ENCODE data around the gene PPFIA1. TPM values are rescaled to one million over a fixed set of nuclear protein-coding genes. Genes with fewer than 3 reads are reported as not detected.
"Not testable (repeated sequence)": the region's sequence is repeated elsewhere in the genome, so short reads cannot be mapped to it uniquely, and the experiment has no call there.

The PPFIA1 gene
- total RNA-seq, 2 donors from 2014 or later: 105 to 118 TPM

DNA sequence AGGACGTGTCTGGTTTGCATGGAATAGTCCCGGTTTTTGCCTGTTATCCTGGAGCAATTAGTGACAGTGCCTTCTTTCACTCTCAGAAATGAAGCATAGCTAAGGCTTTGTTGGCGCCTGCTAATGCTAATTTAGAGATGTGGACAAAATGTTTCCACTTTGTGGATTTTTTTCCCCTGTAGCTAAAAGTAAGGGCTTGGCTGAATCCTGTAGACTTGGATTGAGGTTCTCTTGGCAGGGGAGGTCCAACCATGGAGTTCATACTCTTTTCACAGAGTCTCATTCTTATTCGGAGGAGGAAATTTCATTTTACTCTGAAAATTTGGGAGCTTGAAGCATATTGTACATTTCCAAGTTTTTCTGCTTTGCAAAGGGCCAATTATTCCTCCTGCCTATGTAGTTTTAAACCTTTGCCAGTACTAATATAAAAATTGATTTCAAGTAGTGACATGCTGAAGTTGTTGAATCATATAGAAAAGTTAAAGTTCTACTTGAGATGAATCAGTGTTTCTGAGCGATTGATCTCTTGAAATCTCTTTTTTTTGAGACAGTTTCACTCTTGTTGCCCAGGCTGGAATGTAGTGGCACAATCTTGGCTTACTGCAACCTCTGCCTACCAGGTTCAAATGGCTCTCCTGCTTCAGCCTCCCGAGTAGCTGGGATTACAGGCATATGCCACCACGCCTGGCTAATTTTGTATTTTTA, 20.0 kb downstream of the PPFIA1 start:
- Mint-ChIP-seq H3K4me1 (peaks cover 6% of the 10 kb centered on the region), H3K27me3 (ENCODE audit: insufficient read depth) (no peaks in the 10 kb centered on the region), H3K27ac (no peak overlapping the region), H3K36me3 (ENCODE audit: low read depth) (peaks cover 72% of the 10 kb centered on the region), H3K9me3 (peaks cover 8% of the 10 kb centered on the region), H3K4me3 (no peak overlapping the region)
- H3K9me3 ChIP-seq (ENCODE audit: control insufficient read depth, low read length): peaks cover 13% of the 10 kb centered on the region
- DNase-seq: no peak
- WGBS, 2 experiments (ENCODE audit: insufficient coverage in 1 of 2, insufficient read length in 1 of 2): 94 to 95% methylated on average over 6 to 7 of the region's 7 CpGs
- no peaks in the 10 kb centered on the region for H3K4me1 ChIP-seq (ENCODE audit: control insufficient read depth, insufficient read depth, low read length)
- TF ChIP-seq, protein P1, sequence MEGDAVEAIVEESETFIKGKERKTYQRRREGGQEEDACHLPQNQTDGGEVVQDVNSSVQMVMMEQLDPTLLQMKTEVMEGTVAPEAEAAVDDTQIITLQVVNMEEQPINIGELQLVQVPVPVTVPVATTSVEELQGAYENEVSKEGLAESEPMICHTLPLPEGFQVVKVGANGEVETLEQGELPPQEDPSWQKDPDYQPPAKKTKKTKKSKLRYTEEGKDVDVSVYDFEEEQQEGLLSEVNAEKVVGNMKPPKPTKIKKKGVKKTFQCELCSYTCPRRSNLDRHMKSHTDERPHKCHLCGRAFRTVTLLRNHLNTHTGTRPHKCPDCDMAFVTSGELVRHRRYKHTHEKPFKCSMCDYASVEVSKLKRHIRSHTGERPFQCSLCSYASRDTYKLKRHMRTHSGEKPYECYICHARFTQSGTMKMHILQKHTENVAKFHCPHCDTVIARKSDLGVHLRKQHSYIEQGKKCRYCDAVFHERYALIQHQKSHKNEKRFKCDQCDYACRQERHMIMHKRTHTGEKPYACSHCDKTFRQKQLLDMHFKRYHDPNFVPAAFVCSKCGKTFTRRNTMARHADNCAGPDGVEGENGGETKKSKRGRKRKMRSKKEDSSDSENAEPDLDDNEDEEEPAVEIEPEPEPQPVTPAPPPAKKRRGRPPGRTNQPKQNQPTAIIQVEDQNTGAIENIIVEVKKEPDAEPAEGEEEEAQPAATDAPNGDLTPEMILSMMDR (conservative IDR thresholded peaks at IDR 0.05): no peak
- H3K4me3 ChIP-seq (ENCODE audit: low read length): no peak overlapping the region
- no peak overlapping the region for H3K27ac ChIP-seq (ENCODE audit: low read depth, low read length)
- no peak overlapping the region for H3K9ac ChIP-seq (ENCODE audit: extremely low read depth, low read length, poor library complexity, severe bottlenecking)
- peaks cover 84% of the 10 kb centered on the region for H3K36me3 ChIP-seq (ENCODE audit: control insufficient read depth, insufficient read depth, low read length)
- no peaks in the 10 kb centered on the region for H3K27me3 ChIP-seq (ENCODE audit: control insufficient read depth, insufficient read depth, low read length, poor library complexity, severe bottlenecking)

DNA sequence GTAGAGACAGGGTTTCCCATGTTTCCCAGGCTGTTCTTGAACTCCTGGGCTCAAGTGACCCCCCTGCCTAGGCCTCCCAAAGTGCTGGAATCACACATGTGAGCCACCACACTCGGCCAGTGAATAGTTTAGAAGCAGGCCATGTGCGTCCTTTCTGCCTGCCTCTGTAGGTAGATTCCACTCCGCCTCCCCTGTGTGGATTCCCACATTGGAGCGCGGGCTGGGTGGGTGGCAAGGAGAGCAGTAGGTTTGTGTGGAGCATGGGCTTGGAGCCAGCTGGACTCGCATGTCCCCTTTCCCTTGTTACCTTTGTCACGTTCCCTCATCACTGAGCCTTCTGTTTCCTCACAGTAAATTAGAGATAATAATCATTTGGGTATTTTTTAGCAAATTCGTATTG, 21.7 kb downstream of the PPFIA1 start:
- Histone ChIP-seq H3K27me3 (ENCODE audit: control insufficient read depth, insufficient read depth, low read length, poor library complexity, severe bottlenecking) (no peaks in the 10 kb centered on the region), H3K4me3 (ENCODE audit: low read length) (no peak overlapping the region), H3K9ac (ENCODE audit: extremely low read depth, low read length, poor library complexity, severe bottlenecking) (no peak overlapping the region), H3K4me1 (ENCODE audit: control insufficient read depth, insufficient read depth, low read length) (no peaks in the 10 kb centered on the region), H3K27ac (ENCODE audit: low read depth, low read length) (no peak overlapping the region), H3K9me3 (ENCODE audit: control insufficient read depth, low read length) (peaks cover 13% of the 10 kb centered on the region), H3K36me3 (ENCODE audit: control insufficient read depth, insufficient read depth, low read length) (peaks cover 72% of the 10 kb centered on the region)
- no peak for DNase-seq
- Mint-ChIP-seq H3K4me3 (no peak overlapping the region), H3K9me3 (peaks cover 18% of the 10 kb centered on the region), H3K4me1 (peaks cover 6% of the 10 kb centered on the region), H3K27ac (no peak overlapping the region), H3K36me3 (ENCODE audit: low read depth) (peaks cover 71% of the 10 kb centered on the region), H3K27me3 (ENCODE audit: insufficient read depth) (no peaks in the 10 kb centered on the region)
- TF ChIP-seq, protein P1 (conservative IDR thresholded peaks at IDR 0.05): no peak
- 93 to 96% methylated on average over 5 to 8 of the region's 8 CpGs for WGBS, 2 experiments (ENCODE audit: insufficient coverage in 1 of 2, insufficient read length in 1 of 2)

DNA sequence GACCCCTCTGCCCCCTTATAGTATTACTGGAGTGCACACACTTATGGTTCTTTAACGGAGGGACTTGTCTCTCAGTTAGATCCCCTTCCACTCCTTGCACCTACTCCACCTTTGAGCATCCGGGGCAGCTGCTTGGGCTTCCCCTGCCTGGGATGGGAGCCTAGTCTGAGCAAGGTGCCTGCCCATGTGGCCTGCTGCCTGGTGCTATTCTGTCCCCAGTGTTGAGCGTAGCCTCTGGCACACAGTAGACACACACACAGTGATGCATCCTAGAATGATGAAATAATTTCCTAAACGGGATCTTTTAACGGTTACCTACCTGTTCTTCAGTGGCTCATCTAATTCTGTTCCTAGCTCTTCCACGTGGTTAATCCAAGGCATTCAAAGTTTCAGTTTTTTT, 22.4 kb downstream of the PPFIA1 start:
- H3K27me3 Mint-ChIP-seq (ENCODE audit: insufficient read depth): no peaks in the 10 kb centered on the region
- TF ChIP-seq, protein P1 (conservative IDR thresholded peaks at IDR 0.05): no peak
- peaks cover 18% of the 10 kb centered on the region for H3K9me3 Mint-ChIP-seq
- H3K36me3 ChIP-seq (ENCODE audit: control insufficient read depth, insufficient read depth, low read length): peaks cover 72% of the 10 kb centered on the region
- H3K27ac Mint-ChIP-seq: no peak overlapping the region
- H3K27me3 ChIP-seq (ENCODE audit: control insufficient read depth, insufficient read depth, low read length, poor library complexity, severe bottlenecking): no peaks in the 10 kb centered on the region
- H3K36me3 Mint-ChIP-seq (ENCODE audit: low read depth): peaks cover 71% of the 10 kb centered on the region
- no peak overlapping the region for H3K27ac ChIP-seq (ENCODE audit: low read depth, low read length)
- peaks cover 13% of the 10 kb centered on the region for H3K9me3 ChIP-seq (ENCODE audit: control insufficient read depth, low read length)
- DNase-seq: no peak
- no peak overlapping the region for H3K9ac ChIP-seq (ENCODE audit: extremely low read depth, low read length, poor library complexity, severe bottlenecking)
- 96 to 97% methylated on average over 6 of the region's 6 CpGs for WGBS, 2 experiments (ENCODE audit: insufficient coverage in 1 of 2, insufficient read length in 1 of 2)
- H3K4me1 ChIP-seq (ENCODE audit: control insufficient read depth, insufficient read depth, low read length): no peaks in the 10 kb centered on the region
- H3K4me1 Mint-ChIP-seq: peaks cover 6% of the 10 kb centered on the region
- no peak overlapping the region for H3K4me3 Mint-ChIP-seq
- H3K4me3 ChIP-seq (ENCODE audit: low read length): no peak overlapping the region

DNA sequence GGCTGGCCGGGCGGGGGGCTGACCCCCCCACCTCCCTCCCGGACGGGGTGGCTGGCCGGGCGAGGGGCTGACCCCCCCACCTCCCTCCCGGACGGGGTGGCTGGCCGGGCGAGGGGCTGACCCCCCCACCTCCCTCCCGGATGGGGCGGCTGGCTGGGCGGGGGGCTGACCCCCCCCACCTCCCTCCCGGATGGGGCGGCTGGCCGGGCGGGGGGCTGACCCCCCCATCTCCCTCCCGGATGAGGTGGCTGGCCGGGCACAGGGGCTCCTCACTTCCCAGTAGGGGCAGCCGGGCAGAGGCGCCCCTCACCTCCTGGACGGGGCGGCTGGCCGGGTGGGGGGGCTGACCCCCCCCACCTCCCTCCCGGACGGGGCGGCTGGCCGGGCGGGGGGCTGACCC, 24.7 kb downstream of the PPFIA1 start:
- H3K9me3 Mint-ChIP-seq: peaks cover 18% of the 10 kb centered on the region
- not testable (repeated sequence) for H3K27me3 Mint-ChIP-seq (ENCODE audit: insufficient read depth); H3K27ac Mint-ChIP-seq; H3K4me3 ChIP-seq (ENCODE audit: low read length); H3K27me3 ChIP-seq (ENCODE audit: control insufficient read depth, insufficient read depth, low read length, poor library complexity, severe bottlenecking); DNase-seq; H3K4me1 ChIP-seq (ENCODE audit: control insufficient read depth, insufficient read depth, low read length); H3K4me1 Mint-ChIP-seq; H3K27ac ChIP-seq (ENCODE audit: low read depth, low read length); H3K9ac ChIP-seq (ENCODE audit: extremely low read depth, low read length, poor library complexity, severe bottlenecking); H3K4me3 Mint-ChIP-seq
- whole genome bisulfite sequencing, 2 experiments (ENCODE audit: insufficient coverage in 1 of 2, insufficient read length in 1 of 2): no CpG with 5 or more reads among the region's 29 CpGs
- peaks cover 84% of the 10 kb centered on the region for H3K36me3 Mint-ChIP-seq (ENCODE audit: low read depth)
- peaks cover 74% of the 10 kb centered on the region for H3K36me3 ChIP-seq (ENCODE audit: control insufficient read depth, insufficient read depth, low read length)
- H3K9me3 ChIP-seq (ENCODE audit: control insufficient read depth, low read length): peaks cover 13% of the 10 kb centered on the region
